Nucleus accumbens (tissue), 56 donors: ENCODE measurements around the gene CHIC1.

ENCODE experiments used
- DNase-seq, 56 donors: peaks; one replicate each; lab custom pipeline; 2025; lab: John Stamatoyannopoulos, UW

The CHIC1 gene

DNA sequence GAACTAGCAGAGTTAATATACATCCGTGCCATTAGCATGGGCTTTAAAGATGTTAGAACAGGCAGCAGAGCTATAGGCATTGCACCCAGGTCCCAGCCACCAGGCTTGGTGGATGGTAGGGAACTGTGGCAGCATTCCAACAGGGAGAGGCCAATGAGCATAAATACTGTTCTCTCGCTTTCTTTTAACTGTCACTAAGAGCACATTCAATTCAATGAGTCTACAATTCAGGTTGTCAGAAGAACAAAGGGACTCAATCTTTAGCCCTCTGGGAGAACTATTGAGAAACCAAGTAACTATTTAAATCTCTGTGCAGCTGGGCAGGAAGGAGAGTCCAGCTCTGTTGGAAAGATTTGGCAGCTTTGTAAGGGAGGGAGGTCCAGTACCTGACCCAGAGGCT is 165.6 kb downstream of the CHIC1 start:
- peak in 2 of 56 donors; percentile 0 for DNase-seq
